Loucy (cell line): ENCODE results near the gene MYCN.

Experiments used
- CTCF ChIP-seq: fragments of 200-600 bp; sonication (generic); conservative IDR thresholded peaks from 2 replicates; pipeline ENCODE4 v1.5.1; 2014; ENCODE audit warnings: mild to moderate bottlenecking, antibody characterized with exemption, low read length
- EZH2phosphoT487 ChIP-seq: fragments of 200-600 bp; IDR thresholded peaks from 2 replicates; pipeline ENCODE4 v1.6.1; 2018; ENCODE audit warnings: antibody characterized with exemption, mild to moderate bottlenecking, moderate library complexity, borderline replicate concordance

GRCh38 chr2:15980605-15981098 lies 40.3 kb downstream of the MYCN start:
- no peak for TF ChIP-seq CTCF
- no peak for TF ChIP-seq EZH2phosphoT487
